NT2/D1 (cell line): Measurements from ENCODE around the gene SLC25A13.
A peak's percentile ranks its signal among the peaks of the same experiment; 100 is the strongest.

Experiments used
- DNase-seq: peaks from one replicate; pipeline ENCODE4 v3.0.0-alpha.2; 2011; ENCODE audit warnings: low read depth, low spot score
- H3K27me3 ChIP-seq: 2 replicates; pipeline ENCODE4 v1.6.0; 2011; ENCODE audit warnings: mild to moderate bottlenecking; ENCODE audit not compliant: insufficient read length, insufficient read depth
- H3K36me3 ChIP-seq: 2 replicates; pipeline ENCODE4 v1.6.1; 2011; ENCODE audit warnings: mild to moderate bottlenecking, low read length, mixed read lengths; ENCODE audit not compliant: insufficient read depth, insufficient read length
- H3K4me1 ChIP-seq: 2 replicates; pipeline ENCODE4 v1.5.1; 2011; ENCODE audit not compliant: insufficient read depth, insufficient read length
- H3K4me3 ChIP-seq: 2 replicates; pipeline ENCODE4 v1.5.1; 2011; ENCODE audit warnings: low read depth; ENCODE audit not compliant: insufficient read length
- H3K9ac ChIP-seq: 2 replicates; pipeline ENCODE4 v1.6.0; 2011; ENCODE audit warnings: low read depth; ENCODE audit not compliant: insufficient read length
- H3K9me3 ChIP-seq: 2 replicates; pipeline ENCODE4 v1.5.1; 2011; ENCODE audit warnings: mild to moderate bottlenecking, low read length; ENCODE audit not compliant: insufficient read depth
- SUZ12 ChIP-seq: IDR thresholded peaks from 2 replicates; pipeline ENCODE4 v1.6.1; 2011; ENCODE audit not compliant: insufficient read length, insufficient read depth; ENCODE audit errors: extremely low read depth
- YY1 ChIP-seq: IDR thresholded peaks from 2 replicates; pipeline ENCODE4 v1.6.1; 2011; ENCODE audit not compliant: insufficient read length, insufficient read depth
- ZNF274 ChIP-seq: IDR thresholded peaks from 2 replicates; pipeline ENCODE4 v1.6.1; 2011; ENCODE audit warnings: mild to moderate bottlenecking, low read depth, low read length

SLC25A13 gene

GRCh38 chr7:96127746-96128145 lies 194.2 kb downstream of the SLC25A13 start:
- no peaks in the 10 kb centered on the region for H3K9me3 ChIP-seq
- no peaks in the 10 kb centered on the region for H3K4me1 ChIP-seq
- no peak overlapping the region for H3K9ac ChIP-seq
- H3K4me3 ChIP-seq, result no peak overlapping the region
- TF ChIP-seq SUZ12, result no peak
- no peak for TF ChIP-seq ZNF274
- no peak for TF ChIP-seq YY1
- no peaks in the 10 kb centered on the region for H3K27me3 ChIP-seq
- no peak for DNase-seq
- H3K36me3 ChIP-seq, result peaks cover 15% of the 10 kb centered on the region

- H3K9me3 ChIP-seq, result no peaks in the 10 kb centered on the region
- no peak overlapping the region for H3K9ac ChIP-seq
- no peaks in the 10 kb centered on the region for H3K27me3 ChIP-seq
- H3K36me3 ChIP-seq, result peaks cover 17% of the 10 kb centered on the region
- TF ChIP-seq ZNF274 (no peak), SUZ12 (no peak), YY1 (no peak)
- H3K4me3 ChIP-seq, result no peak overlapping the region
- H3K4me1 ChIP-seq, result no peaks in the 10 kb centered on the region
- DNase-seq, result peak; percentile 22
Observed at GRCh38 chr7:96126382-96126781, 195.5 kb downstream of the SLC25A13 start.

DNA sequence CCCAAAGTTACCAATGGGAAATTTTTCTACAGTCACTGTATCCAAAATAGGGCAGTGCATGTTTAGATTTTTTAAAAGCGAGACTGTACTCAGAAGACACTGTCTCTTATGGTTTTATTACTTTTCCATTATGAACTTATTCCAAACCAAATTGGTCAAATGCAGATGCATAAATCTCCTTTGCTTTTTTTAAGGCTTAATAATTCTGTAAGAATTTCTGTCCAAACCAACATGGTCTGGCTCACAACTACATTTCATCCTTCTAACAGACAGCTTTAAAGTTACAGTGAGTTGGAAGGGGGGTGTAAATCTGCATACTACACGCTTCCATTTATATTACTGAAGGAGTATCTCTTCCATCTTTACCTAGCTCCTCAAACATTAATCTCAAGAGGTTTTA lies 199.2 kb downstream of the SLC25A13 start:
- no peak overlapping the region for H3K9ac ChIP-seq
- H3K27me3 ChIP-seq, result no peaks in the 10 kb centered on the region
- peaks cover 21% of the 10 kb centered on the region for H3K36me3 ChIP-seq
- H3K4me1 ChIP-seq, result no peaks in the 10 kb centered on the region
- TF ChIP-seq YY1 (no peak), ZNF274 (no peak), SUZ12 (no peak)
- H3K4me3 ChIP-seq, result no peak overlapping the region
- DNase-seq, result no peak
- H3K9me3 ChIP-seq, result no peaks in the 10 kb centered on the region

DNA sequence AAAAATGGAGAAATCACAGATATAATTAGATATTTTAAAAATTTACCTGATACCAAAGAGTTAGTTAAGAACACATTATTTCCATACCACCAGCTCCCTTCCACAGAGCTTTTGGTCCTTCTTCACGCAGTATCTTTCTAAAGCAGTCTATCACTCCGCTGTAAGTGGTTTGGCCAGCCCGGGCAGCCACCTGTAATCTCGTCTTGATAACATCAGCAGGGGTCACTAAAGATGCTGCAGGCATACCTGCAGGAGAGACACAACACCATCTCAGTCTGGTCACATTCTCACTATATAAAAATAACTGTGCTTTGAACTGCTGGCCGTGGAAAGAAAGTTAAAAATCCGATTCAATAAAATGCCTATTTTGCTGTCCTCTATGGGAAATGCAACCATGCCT lies 200.1 kb downstream of the SLC25A13 start:
- TF ChIP-seq YY1 (no peak), SUZ12 (no peak), ZNF274 (no peak)
- DNase-seq, result no peak
- H3K9me3 ChIP-seq, result no peaks in the 10 kb centered on the region

GRCh38 chr7:96120445-96121225 lies 201.3 kb downstream of the SLC25A13 start:
- no peaks in the 10 kb centered on the region for H3K27me3 ChIP-seq
- peaks cover 21% of the 10 kb centered on the region for H3K36me3 ChIP-seq
- no peak overlapping the region for H3K9ac ChIP-seq
- no peak overlapping the region for H3K4me3 ChIP-seq
- H3K9me3 ChIP-seq, result no peaks in the 10 kb centered on the region
- TF ChIP-seq ZNF274 (no peak), SUZ12 (no peak), YY1 (no peak)
- no peak for DNase-seq
- H3K4me1 ChIP-seq, result no peaks in the 10 kb centered on the region

More for the DNA sequence above, 200.1 kb downstream of the SLC25A13 start:
- H3K27me3 ChIP-seq, result no peaks in the 10 kb centered on the region
- H3K9ac ChIP-seq, result no peak overlapping the region
- H3K36me3 ChIP-seq, result peaks cover 21% of the 10 kb centered on the region
- H3K4me3 ChIP-seq, result no peak overlapping the region
- no peaks in the 10 kb centered on the region for H3K4me1 ChIP-seq

- DNase-seq, result no peak
- H3K9ac ChIP-seq, result no peak overlapping the region
- H3K9me3 ChIP-seq, result no peaks in the 10 kb centered on the region; the same call in 1 of the 2 replicates
- H3K4me3 ChIP-seq, result no peak overlapping the region
- H3K4me1 ChIP-seq, result no peaks in the 10 kb centered on the region
- TF ChIP-seq ZNF274, result no peak
- TF ChIP-seq YY1, result no peak
- no peak for TF ChIP-seq SUZ12
- H3K27me3 ChIP-seq, result no peaks in the 10 kb centered on the region
- H3K36me3 ChIP-seq, result peaks cover 21% of the 10 kb centered on the region
Observed at GRCh38 chr7:96118449-96119001, 203.4 kb downstream of the SLC25A13 start.

GRCh38 chr7:96116173-96116572 lies 205.7 kb downstream of the SLC25A13 start:
- Histone ChIP-seq H3K9me3 (no peaks in the 10 kb centered on the region; the same call in 1 of the 2 replicates), H3K27me3 (no peaks in the 10 kb centered on the region), H3K4me1 (no peaks in the 10 kb centered on the region), H3K4me3 (no peak overlapping the region), H3K36me3 (peaks cover 14% of the 10 kb centered on the region), H3K9ac (no peak overlapping the region)
- no peak for TF ChIP-seq SUZ12
- no peak for TF ChIP-seq ZNF274
- no peak for TF ChIP-seq YY1
- DNase-seq, result no peak
